ENCODE measurements around the gene FXYD6. TPM values are rescaled to one million over a fixed set of nuclear protein-coding genes. Genes with fewer than 3 reads are reported as not detected.
A peak's percentile ranks its signal among the peaks of the same experiment; 100 is the strongest.

Gene FXYD6
- total RNA-seq, 1 donor = 1.3 TPM

DNA sequence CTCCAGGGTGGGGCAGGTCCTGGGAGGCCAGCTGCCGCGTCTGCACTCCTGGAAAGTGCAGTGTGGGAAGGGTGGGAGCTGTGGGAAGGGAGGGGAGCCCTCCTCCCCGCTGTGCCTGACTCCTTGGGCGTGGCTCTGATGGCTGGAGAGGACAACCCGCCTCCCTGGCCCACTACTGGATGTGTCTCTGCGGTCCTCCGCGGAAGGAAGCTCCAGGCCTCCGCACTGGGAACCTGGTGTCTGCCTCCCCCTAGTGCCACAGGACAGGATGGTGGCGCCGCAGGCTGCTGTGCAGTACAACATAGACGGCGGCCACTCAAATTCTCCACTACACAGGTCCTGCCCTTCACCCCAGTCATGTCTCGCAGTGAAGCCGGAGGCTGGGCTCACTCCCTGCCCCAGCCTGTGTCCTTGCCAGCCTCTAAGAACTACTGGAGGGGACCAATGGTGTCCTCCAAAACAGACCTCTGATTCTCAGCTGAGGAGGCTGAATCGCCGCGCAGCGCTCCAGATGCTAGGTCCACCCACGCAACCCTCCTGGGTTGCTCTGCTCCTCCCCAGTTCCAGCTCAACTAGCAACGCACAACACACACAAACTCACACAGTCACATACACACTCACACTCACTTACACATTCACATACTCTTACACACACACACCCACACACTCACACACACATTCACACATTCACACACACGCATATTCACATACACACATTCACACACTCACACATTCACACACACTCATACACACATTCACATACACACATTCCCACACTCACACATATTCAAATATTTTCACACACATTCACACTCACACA, 67.0 kb downstream of the FXYD6 start:
- TF ChIP-seq, protein P1, sequence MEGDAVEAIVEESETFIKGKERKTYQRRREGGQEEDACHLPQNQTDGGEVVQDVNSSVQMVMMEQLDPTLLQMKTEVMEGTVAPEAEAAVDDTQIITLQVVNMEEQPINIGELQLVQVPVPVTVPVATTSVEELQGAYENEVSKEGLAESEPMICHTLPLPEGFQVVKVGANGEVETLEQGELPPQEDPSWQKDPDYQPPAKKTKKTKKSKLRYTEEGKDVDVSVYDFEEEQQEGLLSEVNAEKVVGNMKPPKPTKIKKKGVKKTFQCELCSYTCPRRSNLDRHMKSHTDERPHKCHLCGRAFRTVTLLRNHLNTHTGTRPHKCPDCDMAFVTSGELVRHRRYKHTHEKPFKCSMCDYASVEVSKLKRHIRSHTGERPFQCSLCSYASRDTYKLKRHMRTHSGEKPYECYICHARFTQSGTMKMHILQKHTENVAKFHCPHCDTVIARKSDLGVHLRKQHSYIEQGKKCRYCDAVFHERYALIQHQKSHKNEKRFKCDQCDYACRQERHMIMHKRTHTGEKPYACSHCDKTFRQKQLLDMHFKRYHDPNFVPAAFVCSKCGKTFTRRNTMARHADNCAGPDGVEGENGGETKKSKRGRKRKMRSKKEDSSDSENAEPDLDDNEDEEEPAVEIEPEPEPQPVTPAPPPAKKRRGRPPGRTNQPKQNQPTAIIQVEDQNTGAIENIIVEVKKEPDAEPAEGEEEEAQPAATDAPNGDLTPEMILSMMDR (IDR thresholded peaks at IDR 0.05; ENCODE audit: insufficient read depth, low read length) = peak; percentile 45
- no peak overlapping the region for H3K4me3 ChIP-seq (ENCODE audit: low read depth, low read length)
- DNase-seq (ENCODE audit: low read depth) = peak; percentile 25

DNA sequence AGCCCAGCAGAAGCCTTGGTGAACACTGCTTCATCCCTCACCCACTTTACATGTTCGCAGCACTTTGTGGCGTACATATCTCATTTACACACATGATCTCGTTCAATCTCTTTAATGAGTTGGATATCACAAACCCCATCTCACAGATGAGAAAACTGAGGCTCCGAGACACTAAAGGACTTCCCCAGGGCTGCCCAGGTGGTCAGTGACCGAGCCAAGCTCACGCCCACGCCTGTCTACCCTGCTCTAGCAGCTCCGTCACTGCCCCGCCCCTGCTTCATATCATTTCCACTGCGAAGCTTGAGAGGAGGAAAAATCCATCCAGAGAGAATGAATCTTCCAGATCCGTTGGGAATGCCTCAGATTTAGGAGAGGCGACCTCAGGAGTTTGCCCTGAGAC, 67.7 kb downstream of the FXYD6 start:
- TF ChIP-seq, protein P1 (IDR thresholded peaks at IDR 0.05; ENCODE audit: insufficient read depth, low read length) = no peak
- no peak overlapping the region for H3K4me3 ChIP-seq (ENCODE audit: low read depth, low read length)
- no peak for DNase-seq (ENCODE audit: low read depth)

GRCh38 chr11:117807482-117808327, 68.8 kb downstream of the FXYD6 start:
- peak; percentile 78 for DNase-seq (ENCODE audit: low read depth)
- H3K4me3 ChIP-seq (ENCODE audit: low read depth, low read length) = no peak overlapping the region
- TF ChIP-seq, protein P1 (IDR thresholded peaks at IDR 0.05; ENCODE audit: insufficient read depth, low read length) = peak; percentile 88

DNA sequence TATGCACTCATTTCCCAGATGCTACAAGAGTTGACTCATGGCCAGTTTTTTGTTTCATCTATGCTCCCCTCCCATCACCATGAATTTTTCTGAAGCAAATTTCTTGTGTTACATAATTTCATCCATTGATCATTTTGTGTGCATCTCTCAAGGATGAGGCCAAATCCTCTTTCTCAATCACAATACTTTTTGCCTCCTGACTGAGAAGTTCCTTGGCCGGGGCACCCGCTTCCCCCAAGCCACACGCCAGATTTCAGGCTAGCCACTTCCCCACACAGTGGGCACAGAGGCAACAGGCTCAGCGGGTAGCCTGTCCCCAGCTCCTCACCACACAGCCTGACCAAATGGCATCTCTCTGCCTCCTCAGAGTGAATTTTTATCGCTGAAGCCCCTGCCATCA, 69.6 kb downstream of the FXYD6 start:
- H3K4me3 ChIP-seq (ENCODE audit: low read depth, low read length) = no peak overlapping the region
- TF ChIP-seq, protein P1 (IDR thresholded peaks at IDR 0.05; ENCODE audit: insufficient read depth, low read length) = no peak
- no peak for DNase-seq (ENCODE audit: low read depth)

DNA sequence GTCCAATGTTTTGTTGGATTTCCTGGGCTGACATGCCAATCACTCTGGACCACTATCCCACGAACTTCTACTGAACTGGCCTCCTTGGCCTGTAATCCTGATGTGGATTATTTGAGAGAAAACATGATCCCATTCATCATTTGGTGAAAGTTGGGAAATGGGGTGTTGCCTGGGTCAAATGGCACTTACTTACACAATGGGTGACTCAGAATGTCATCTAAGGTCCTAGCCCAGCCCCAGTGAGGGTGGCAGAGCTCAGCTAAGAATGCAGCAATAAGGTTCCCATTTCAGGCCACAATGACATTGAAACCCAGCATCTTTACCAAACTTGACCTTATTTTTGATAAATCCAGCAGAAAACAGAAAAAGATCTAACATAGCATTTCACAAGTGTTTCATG, 71.4 kb downstream of the FXYD6 start:
- DNase-seq (ENCODE audit: low read depth) = no peak
- TF ChIP-seq, protein P1 (IDR thresholded peaks at IDR 0.05; ENCODE audit: insufficient read depth, low read length) = no peak
- H3K4me3 ChIP-seq (ENCODE audit: low read depth, low read length) = no peak overlapping the region

GRCh38 chr11:117803896-117804295, 72.6 kb downstream of the FXYD6 start:
- TF ChIP-seq, protein P1 (IDR thresholded peaks at IDR 0.05; ENCODE audit: insufficient read depth, low read length) = no peak

More at GRCh38 chr11:117803896-117804295, 72.6 kb downstream of the FXYD6 start:
- no peak for DNase-seq (ENCODE audit: low read depth)
- H3K4me3 ChIP-seq (ENCODE audit: low read depth, low read length) = no peak overlapping the region
